ENCODE results near the gene VWA3B.
A peak's percentile ranks its signal among the peaks of the same experiment; 100 is the strongest.
"Not testable (repeated sequence)": the region's sequence is repeated elsewhere in the genome, so short reads cannot be mapped to it uniquely, and the experiment has no call there.

Gene VWA3B

GRCh38 chr2:98134172-98135005 lies 47.4 kb downstream of the VWA3B start:
- peak in 2 of 14 donors; percentile 15 to 46 for DNase-seq

GRCh38 chr2:98137196-98137595 lies 50.2 kb downstream of the VWA3B start:
- no peak for DNase-seq

GRCh38 chr2:98138978-98139377 lies 52.0 kb downstream of the VWA3B start:
- not testable (repeated sequence) for DNase-seq

GRCh38 chr2:98140210-98140609 lies 53.2 kb downstream of the VWA3B start:
- peak in 1 of 14 donors; percentile 7 for DNase-seq

- DNase-seq: no peak
Measured at GRCh38 chr2:98142106-98142791, 55.3 kb downstream of the VWA3B start.

GRCh38 chr2:98145070-98145469 lies 58.1 kb downstream of the VWA3B start:
- no peak for DNase-seq

GRCh38 chr2:98147900-98148299 lies 60.9 kb downstream of the VWA3B start:
- DNase-seq: not testable (repeated sequence)

GRCh38 chr2:98148595-98149332 lies 61.8 kb downstream of the VWA3B start:
- DNase-seq: no peak

GRCh38 chr2:98149333-98149697 lies 62.3 kb downstream of the VWA3B start:
- DNase-seq: peak in 6 of 14 donors; percentile 5 to 32 (median 24)

- DNase-seq: no peak
Measured at GRCh38 chr2:98153481-98153880, 66.5 kb downstream of the VWA3B start.

GRCh38 chr2:98155291-98155690 lies 68.3 kb downstream of the VWA3B start:
- no peak for DNase-seq

- DNase-seq: no peak
Measured at GRCh38 chr2:98155716-98156115, 68.7 kb downstream of the VWA3B start.

GRCh38 chr2:98156304-98156703 lies 69.3 kb downstream of the VWA3B start:
- no peak for DNase-seq

GRCh38 chr2:98157557-98157956 lies 70.6 kb downstream of the VWA3B start:
- DNase-seq: no peak

GRCh38 chr2:98158305-98158704 lies 71.3 kb downstream of the VWA3B start:
- DNase-seq: no peak

- no peak for DNase-seq
Measured at GRCh38 chr2:98160554-98160953, 73.6 kb downstream of the VWA3B start.

GRCh38 chr2:98161186-98161585 lies 74.2 kb downstream of the VWA3B start:
- DNase-seq: no peak

GRCh38 chr2:98164256-98164655 lies 77.3 kb downstream of the VWA3B start:
- DNase-seq: no peak

- DNase-seq: no peak
Measured at GRCh38 chr2:98165516-98166071, 78.6 kb downstream of the VWA3B start.

- DNase-seq: no peak
Measured at GRCh38 chr2:98167916-98168315, 80.9 kb downstream of the VWA3B start.

- DNase-seq: no peak
Measured at GRCh38 chr2:98170076-98170475, 83.1 kb downstream of the VWA3B start.

GRCh38 chr2:98172150-98172765 lies 85.3 kb downstream of the VWA3B start:
- peak in 1 of 14 donors; percentile 78 for DNase-seq

All from C1 segment of cervical spinal cord (tissue), 14 donors.